AG10803 (cell line): ENCODE data around the gene PRDM16.

Experiments used
- DNase-seq: peaks from one replicate; pipeline ENCODE4 v3.0.0; 2010; ENCODE audit warnings: low read depth
- H3K4me3 ChIP-seq: 2 replicates; pipeline ENCODE4 v1.5.1; 2011; ENCODE audit warnings: mild to moderate bottlenecking, low read length, control low read depth
- TF ChIP-seq, protein P1 (sequence below): conservative IDR thresholded peaks from 2 replicates; pipeline ENCODE4 v1.5.1; 2011; ENCODE audit warnings: mild to moderate bottlenecking, low read length, control low read depth, inconsistent platforms

Gene PRDM16

DNA sequence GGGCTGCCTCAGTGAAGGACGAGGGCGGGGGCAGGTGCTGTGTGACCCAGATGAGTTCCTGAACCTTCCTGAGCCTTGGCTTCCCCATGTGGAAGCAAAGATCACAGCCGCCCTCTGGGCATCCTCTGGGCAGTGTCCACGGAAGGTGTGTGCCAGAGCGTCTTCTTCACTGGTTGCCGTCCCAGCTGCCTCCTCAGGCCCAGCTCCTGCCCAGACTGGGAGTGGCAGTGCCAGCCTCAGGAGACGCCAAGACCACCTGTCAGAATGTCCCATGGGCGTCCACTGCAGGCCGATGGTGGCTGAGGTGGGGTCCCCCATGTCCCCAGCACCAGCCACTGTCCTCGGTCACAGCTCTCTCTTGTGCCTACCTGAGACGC is 395.6 kb downstream of the PRDM16 start:
- H3K4me3 ChIP-seq, result no peak overlapping the region
- TF ChIP-seq, protein P1, sequence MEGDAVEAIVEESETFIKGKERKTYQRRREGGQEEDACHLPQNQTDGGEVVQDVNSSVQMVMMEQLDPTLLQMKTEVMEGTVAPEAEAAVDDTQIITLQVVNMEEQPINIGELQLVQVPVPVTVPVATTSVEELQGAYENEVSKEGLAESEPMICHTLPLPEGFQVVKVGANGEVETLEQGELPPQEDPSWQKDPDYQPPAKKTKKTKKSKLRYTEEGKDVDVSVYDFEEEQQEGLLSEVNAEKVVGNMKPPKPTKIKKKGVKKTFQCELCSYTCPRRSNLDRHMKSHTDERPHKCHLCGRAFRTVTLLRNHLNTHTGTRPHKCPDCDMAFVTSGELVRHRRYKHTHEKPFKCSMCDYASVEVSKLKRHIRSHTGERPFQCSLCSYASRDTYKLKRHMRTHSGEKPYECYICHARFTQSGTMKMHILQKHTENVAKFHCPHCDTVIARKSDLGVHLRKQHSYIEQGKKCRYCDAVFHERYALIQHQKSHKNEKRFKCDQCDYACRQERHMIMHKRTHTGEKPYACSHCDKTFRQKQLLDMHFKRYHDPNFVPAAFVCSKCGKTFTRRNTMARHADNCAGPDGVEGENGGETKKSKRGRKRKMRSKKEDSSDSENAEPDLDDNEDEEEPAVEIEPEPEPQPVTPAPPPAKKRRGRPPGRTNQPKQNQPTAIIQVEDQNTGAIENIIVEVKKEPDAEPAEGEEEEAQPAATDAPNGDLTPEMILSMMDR, result no peak

DNA sequence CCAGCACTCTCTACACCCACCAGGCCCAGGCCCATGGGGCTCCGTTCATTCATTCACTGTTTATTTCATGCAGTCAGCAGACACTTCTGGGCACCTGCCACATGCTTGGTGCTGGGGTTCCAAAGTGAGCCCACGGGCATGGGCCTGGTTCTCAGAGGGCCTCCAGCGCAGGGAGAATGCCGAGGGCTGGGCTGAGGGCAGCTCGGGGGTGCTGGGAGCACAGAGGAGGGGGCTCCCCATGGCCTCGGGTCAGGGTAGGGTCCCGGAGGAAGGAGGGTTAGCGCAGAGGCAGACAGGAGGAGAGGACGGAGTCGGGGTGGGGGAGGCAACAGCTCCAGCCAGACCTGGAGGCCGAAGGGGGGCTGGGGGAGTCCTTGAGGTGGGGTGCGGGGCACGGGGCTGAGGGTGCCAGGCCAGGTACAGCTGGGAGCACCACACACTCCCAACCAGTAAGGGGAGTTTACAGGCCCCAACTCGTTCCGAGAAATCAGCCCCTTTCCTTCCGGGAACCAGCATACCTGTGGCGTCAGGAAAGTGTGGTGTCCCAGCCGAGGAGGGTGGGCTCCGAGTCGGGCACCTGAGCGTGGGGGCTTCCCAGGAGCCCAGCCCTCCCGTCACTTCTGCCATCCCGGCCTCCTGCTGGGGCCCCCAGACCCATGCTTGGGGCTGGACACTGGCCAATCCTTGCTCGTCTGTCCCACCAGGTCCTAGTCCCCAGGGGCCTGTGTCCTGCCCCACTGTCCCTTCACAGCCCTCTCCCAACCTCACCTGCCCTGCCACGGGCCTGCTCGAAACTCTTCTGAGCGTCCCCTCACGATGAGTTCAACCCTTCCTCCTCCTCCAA is 396.3 kb downstream of the PRDM16 start:
- H3K4me3 ChIP-seq, result no peak overlapping the region
- DNase-seq, result no peak
- TF ChIP-seq, protein P1, result no peak

More for the DNA sequence above, 395.6 kb downstream of the PRDM16 start:
- no peak for DNase-seq

DNA sequence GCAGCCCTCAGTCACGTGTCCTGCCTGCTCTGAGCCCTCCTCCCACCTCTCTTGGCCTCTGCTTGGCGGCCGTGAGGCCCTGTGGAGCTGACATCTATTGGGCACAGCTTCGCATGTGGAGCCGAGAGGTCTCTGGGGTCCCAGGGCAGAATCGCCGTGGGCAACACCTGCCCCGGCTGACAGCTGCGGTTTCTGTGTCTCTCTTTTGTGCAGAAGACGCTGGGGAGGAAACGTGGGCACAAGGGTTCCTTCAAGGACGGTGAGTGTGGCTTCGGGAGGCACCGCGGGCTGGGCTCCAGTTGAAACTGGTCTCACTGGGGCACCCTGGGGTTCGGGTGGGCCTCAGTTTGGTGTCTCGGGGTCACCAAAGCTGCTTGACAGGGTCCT is 396.9 kb downstream of the PRDM16 start:
- no peak for DNase-seq
- TF ChIP-seq, protein P1, result no peak
- H3K4me3 ChIP-seq, result no peak overlapping the region

DNA sequence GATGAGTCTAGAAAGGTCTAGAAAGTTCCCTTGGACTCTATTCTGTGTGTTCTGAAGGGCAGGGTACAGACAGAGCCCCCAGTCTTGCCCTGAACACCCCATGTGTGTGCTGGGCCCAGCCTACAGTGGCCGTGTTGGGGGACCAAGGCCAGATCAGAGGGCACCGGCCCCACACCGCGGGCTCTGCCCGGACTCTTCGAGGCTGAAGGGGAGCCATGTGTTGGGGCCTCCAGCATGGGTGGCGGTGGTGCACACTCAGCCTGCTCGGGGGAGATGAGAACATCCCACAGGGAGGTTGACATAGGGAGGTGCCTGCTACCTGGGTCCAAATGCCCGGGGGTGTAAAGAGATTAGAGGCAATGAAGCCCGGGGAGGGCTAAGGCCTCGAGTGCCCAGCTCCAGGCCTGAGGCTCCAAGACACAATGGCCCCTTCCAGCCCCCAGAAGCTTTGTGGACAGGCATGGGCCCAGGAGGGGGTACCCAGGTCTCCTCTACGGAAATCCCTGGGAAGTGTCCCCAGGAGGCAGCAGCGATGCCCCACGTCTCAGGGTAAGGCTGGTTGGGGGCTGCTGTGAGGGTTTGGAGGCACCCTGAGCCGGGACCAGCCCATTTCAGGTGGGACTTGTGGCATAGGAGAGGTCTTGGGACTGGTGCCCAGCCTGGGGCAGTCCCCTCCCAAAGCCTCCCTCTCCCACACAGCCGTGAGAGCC is 397.5 kb downstream of the PRDM16 start:
- TF ChIP-seq, protein P1, result no peak
- no peak overlapping the region for H3K4me3 ChIP-seq
- DNase-seq, result no peak

DNA sequence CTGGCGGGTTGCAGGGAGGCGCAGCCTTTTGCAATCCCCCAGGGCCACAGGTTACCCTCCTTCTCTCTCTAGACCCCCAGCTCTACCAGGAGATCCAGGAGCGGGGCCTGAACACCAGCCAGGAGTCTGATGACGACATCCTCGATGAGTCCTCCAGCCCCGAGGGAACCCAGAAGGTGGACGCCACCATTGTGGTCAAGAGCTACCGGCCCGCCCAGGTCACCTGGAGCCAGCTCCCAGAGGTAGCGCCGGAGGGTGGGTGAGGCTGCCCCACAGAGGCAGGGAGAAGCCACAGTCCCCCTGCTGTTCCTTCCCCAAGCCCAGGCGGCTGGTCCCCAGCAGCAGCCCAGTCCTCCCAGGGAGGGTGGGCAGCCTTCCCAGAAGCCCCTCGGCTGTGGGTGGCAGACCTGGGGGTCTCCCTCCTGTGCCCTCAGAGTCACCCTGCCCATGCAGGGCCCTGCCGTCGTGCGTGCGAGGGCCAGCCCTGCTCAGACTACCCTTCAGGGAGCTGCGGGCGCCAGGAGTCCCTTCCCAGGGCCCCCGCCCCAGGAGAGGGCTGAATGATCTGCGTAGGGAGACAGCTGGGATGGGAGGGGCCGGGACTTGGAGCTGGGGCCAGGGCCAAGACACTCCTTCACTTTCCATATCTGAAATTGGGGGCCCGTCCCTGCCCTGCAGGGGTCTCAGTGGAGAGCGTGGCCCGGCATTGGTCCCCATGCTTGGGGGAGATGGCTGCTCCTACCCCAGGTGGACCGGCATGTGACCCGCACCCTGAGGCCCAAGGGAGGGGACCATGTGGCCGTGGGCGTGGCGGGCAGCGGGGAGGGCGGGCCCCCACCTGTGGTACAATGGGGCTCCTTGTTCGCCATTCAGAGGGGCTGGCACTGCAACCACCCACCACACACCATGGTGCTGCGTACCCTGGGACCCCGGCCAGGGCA is 398.4 kb downstream of the PRDM16 start:
- TF ChIP-seq, protein P1, result no peak
- no peak for DNase-seq
- no peak overlapping the region for H3K4me3 ChIP-seq

DNA sequence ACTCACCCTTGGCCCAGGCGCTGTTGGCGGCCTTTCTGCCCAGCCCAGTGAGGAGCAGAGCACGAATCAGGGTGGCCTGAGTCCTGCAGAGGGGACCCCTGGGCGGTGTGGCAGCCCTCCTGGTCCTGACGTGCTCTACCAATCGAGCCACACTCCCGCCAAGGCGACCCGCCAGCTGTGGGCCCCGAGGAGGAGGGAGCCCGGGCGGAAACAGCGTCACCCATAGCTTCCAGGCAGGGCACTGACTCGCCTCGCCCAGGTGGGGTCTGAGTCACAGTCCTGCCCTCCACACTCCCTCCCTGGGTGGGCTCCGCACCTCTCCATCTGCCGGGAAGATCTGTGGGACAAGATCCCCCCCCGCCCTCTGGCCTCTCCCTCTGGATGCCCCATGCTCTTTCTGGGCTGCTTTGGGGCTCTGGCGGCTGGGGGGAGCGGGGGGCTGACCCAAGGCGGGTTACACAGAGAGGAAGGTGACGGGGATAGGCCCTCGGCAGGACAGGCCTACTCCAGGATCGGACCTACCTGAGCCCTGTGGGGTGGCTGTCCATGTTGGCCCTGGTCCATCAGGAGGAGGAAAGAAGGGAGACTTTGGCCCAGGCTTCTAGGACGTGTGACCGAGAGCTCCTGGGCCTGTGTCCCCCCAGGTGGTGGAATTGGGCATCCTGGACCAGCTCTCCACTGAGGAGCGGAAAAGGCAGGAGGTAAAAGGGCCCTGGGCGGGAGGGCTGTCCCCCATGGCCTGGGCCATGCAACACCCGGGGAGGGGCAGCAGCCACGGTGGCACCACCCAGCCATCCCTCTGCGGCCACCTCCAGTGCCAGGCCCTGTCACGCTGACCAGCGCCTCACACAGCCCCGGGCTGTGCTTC is 399.5 kb downstream of the PRDM16 start:
- TF ChIP-seq, protein P1, result no peak
- DNase-seq, result no peak
- H3K4me3 ChIP-seq, result no peak overlapping the region
